C1 segment of cervical spinal cord (tissue), 14 donors: Measurements from ENCODE around the gene IFNAR1.
"Not testable (repeated sequence)": the region's sequence is repeated elsewhere in the genome, so short reads cannot be mapped to it uniquely, and the experiment has no call there.

Experiments used
- DNase-seq, 14 donors: peaks; one replicate each; lab custom pipeline; 2025; lab: John Stamatoyannopoulos, UW

Gene IFNAR1

GRCh38 chr21:33305938-33306337 lies 18.8 kb upstream of the IFNAR1 start:
- DNase-seq, result no peak

GRCh38 chr21:33308586-33309490 lies 15.9 kb upstream of the IFNAR1 start:
- DNase-seq, result no peak

GRCh38 chr21:33309778-33310177 lies 15.0 kb upstream of the IFNAR1 start:
- no peak for DNase-seq

GRCh38 chr21:33312121-33312520 lies 12.6 kb upstream of the IFNAR1 start:
- no peak for DNase-seq

GRCh38 chr21:33313183-33313582 lies 11.6 kb upstream of the IFNAR1 start:
- no peak for DNase-seq

GRCh38 chr21:33313611-33314010 lies 11.2 kb upstream of the IFNAR1 start:
- no peak for DNase-seq

GRCh38 chr21:33314111-33314510 lies 10.7 kb upstream of the IFNAR1 start:
- DNase-seq, result no peak

- no peak for DNase-seq
These were observed 8.6 kb upstream of the IFNAR1 start for GRCh38 chr21:33315946-33316710.

- DNase-seq, result no peak
These were observed 7.6 kb upstream of the IFNAR1 start for GRCh38 chr21:33317145-33317544.

- no peak for DNase-seq
These were observed 6.8 kb upstream of the IFNAR1 start for GRCh38 chr21:33317786-33318486.

GRCh38 chr21:33321005-33321404 lies 3.8 kb upstream of the IFNAR1 start:
- not testable (repeated sequence) for DNase-seq

GRCh38 chr21:33323610-33324009 lies 1.2 kb upstream of the IFNAR1 start:
- not testable (repeated sequence) for DNase-seq

- peak in 8 of 14 donors; percentile 59 to 85 (median 76) for DNase-seq
These were observed 675 bp downstream of the IFNAR1 start for GRCh38 chr21:33325222-33326067.

GRCh38 chr21:33327326-33327725 lies 2.6 kb downstream of the IFNAR1 start:
- DNase-seq, result no peak

- no peak for DNase-seq
These were observed 3.1 kb downstream of the IFNAR1 start for GRCh38 chr21:33327792-33328433.

- DNase-seq, result no peak
These were observed 6.0 kb downstream of the IFNAR1 start for GRCh38 chr21:33330726-33331125.

GRCh38 chr21:33332143-33332542 lies 7.4 kb downstream of the IFNAR1 start:
- DNase-seq, result no peak

GRCh38 chr21:33334191-33334590 lies 9.4 kb downstream of the IFNAR1 start:
- no peak for DNase-seq

GRCh38 chr21:33334824-33335223 lies 10.1 kb downstream of the IFNAR1 start:
- no peak for DNase-seq

- DNase-seq, result no peak
These were observed 14.4 kb downstream of the IFNAR1 start for GRCh38 chr21:33339135-33339534.

GRCh38 chr21:33339918-33340317 lies 15.1 kb downstream of the IFNAR1 start:
- DNase-seq, result no peak
